Activated CD4-positive, alpha-beta T cell treated with anti-CD3 and anti-CD28 coated beads for 36 hours (primary cell): ENCODE data around the gene WIF1. TPM values are rescaled to one million over a fixed set of nuclear protein-coding genes. Genes with fewer than 3 reads are reported as not detected.
A peak's percentile ranks its signal among the peaks of the same experiment; 100 is the strongest.

ENCODE experiments used
- ATAC-seq: fragments of 200-7000 bp; cut with Tn5 transposase; one replicate; pipeline ENCODE4 v1.10.0; 2021; ENCODE audit warnings: mild to moderate bottlenecking, moderate library complexity
- CTCF ChIA-PET: fragments of 350-600 bp; sonication (Branson Sonifier 250); formaldehyde crosslinking; loops from one replicate; lab custom pipeline; 2021; ENCODE audit warnings: antibody characterized with exemption; lab: Charles Lee
- POLR2A ChIA-PET: fragments of 350-600 bp; sonication (Branson Sonifier 250); formaldehyde crosslinking; loops from one replicate; lab custom pipeline; 2021; ENCODE audit warnings: antibody characterized with exemption, inconsistent platforms; lab: Charles Lee
- DNase-seq: peaks from one replicate; pipeline ENCODE4 v3.0.0-alpha.2; 2020
- H3K27ac Mint-ChIP-seq: one replicate; pipeline ENCODE4 v1.8.0; 2021; ENCODE audit warnings: mixed read lengths
- H3K27me3 Mint-ChIP-seq: one replicate; pipeline ENCODE4 v1.8.0; 2021; ENCODE audit warnings: mixed read lengths
- H3K36me3 Mint-ChIP-seq: one replicate; pipeline ENCODE4 v1.8.0; 2021; ENCODE audit warnings: low read depth, mixed read lengths
- H3K4me1 Mint-ChIP-seq: one replicate; pipeline ENCODE4 v1.8.0; 2021; ENCODE audit warnings: mixed read lengths
- H3K4me3 Mint-ChIP-seq: one replicate; pipeline ENCODE4 v1.8.0; 2021; ENCODE audit warnings: mild to moderate bottlenecking, moderate library complexity, mixed read lengths
- H3K9me3 Mint-ChIP-seq: one replicate; pipeline ENCODE4 v1.8.0; 2021; ENCODE audit warnings: low read depth, mixed read lengths
- intact Hi-C, 2 experiments: fragments of 100-400 bp; cut with DNase I in 1 of 2; cut with micrococcal nuclease in 1 of 2; formaldehyde crosslinking; loops; one replicate each; pipeline versions ENCODE4 v1.14.2 to v1.15.1; 2022 to 2024; cut with DNase I, micrococcal nuclease
- total RNA-seq, 2 experiments: library from RNA; stranded (reverse); gene quantifications; one replicate each; pipeline ENCODE4 v1.2.3, GENCODE V29; 2021

Gene WIF1
- total RNA-seq, 2 experiments from 2014 or later: not detected

DNA sequence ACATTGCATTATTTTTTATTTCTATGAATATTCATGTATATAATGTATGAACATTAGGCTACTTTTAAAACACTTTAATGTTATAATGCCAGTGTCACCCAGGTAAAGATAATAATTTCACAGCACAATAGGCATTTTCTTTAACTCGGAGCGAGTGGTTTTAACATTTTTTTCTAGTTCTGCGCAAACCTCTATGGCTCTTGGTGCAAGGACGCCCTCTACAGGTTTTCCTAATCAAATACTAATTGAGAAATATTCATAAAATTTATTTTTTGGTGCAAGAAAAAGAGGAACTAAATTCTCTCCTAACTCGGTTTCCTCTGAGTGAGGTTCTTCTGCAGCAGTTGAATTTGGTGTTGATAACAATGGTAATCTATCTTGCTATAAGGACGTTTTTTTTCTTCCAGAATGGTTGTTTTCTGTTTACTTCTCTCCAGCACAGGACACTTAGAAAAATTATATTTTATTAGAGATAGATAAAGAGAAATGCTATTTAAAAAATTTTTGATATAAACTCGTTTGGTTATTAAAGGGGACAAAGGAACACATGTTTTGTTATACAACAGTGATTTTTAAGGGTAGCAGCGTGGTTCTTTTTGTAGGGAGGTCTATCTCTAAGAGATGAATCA lies 2.4 kb upstream of the WIF1 start:
- ATAC-seq: no peak
- Mint-ChIP-seq H3K4me1 (peaks cover 6% of the 10 kb centered on the region), H3K27ac (no peak overlapping the region), H3K4me3 (no peak overlapping the region), H3K9me3 (no peaks in the 10 kb centered on the region), H3K27me3 (peaks cover 21% of the 10 kb centered on the region), H3K36me3 (no peaks in the 10 kb centered on the region)
- POLR2A ChIA-PET: no interaction called here
- CTCF ChIA-PET: interaction anchor here (0.7 to 3.9 kb wide), 16 partner anchors 11 to 328 kb away, joined by 3 to 20 read pairs (median 4); no protein-coding TSS in a partner anchor
- intact Hi-C loops: loop anchor here (1.0 to 5.0 kb wide), 7 partner anchors 49 to 327 kb away; no protein-coding TSS in a partner anchor
- peak; percentile 49 for DNase-seq

DNA sequence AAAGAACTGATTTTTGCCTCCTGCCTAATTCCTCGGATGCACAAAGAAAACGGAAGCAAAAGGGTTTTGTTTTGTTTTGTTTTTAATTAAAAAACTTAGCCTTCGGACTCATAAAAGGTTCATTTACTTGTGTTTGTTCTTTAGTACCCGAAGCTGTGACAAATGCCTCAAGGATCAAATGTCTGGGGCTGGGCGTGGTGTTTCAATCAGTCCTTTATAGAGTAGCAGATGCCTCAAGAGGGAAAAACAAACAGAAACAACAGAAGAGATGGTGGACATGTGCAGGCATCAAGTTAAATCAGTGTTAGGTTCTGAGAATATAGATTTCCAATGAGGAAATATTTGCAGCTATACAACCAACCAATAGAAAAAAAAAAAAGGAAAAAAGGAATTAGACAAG lies 1.6 kb upstream of the WIF1 start:
- CTCF ChIA-PET: interaction anchor here (0.7 to 3.9 kb wide), 12 partner anchors 11 to 327 kb away, joined by 3 to 15 read pairs (median 4); no protein-coding TSS in a partner anchor

DNA sequence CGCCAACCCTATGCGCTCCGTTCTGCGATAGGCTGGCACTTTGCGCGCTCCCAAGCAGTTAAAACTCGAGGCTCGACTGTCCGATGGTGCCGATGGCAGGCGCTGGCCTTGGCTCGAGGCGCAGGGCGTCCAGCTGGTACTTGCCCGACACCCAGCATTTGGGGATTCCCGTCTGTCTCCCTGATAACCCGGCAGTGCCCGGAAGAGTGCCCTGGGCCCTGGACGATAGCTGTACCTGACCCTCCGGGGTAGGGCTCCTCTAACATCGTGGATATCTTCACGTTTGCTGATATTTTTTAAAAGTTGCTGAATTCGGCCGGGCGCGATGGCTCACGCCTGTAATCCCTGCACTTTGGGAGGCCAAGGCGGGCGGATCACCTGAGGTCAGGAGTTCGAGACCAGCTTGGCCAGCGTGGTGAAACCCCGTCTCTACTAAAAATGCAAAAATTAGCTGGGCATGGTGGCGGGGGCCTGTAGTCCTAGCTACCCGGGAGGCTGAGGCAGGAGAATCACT lies 908 bp upstream of the WIF1 start:
- Mint-ChIP-seq H3K27me3 (peaks cover 29% of the 10 kb centered on the region), H3K36me3 (no peaks in the 10 kb centered on the region), H3K4me3 (no peak overlapping the region), H3K27ac (no peak overlapping the region), H3K9me3 (no peaks in the 10 kb centered on the region), H3K4me1 (peaks cover 6% of the 10 kb centered on the region)
- DNase-seq (no peak), ATAC-seq (no peak)
- POLR2A ChIA-PET: no interaction called here
- CTCF ChIA-PET: interaction anchor here (1.2 to 3.9 kb wide), 7 partner anchors 11 to 321 kb away, joined by 4 to 15 read pairs (median 11); no protein-coding TSS in a partner anchor
- intact Hi-C loops: loop anchor here (2.0 to 5.0 kb wide), 4 partner anchors 50 to 325 kb away; no protein-coding TSS in a partner anchor

More for the DNA sequence above, 1.6 kb upstream of the WIF1 start:
- Mint-ChIP-seq H3K27me3 (peaks cover 24% of the 10 kb centered on the region), H3K27ac (no peak overlapping the region), H3K4me1 (peaks cover 6% of the 10 kb centered on the region), H3K36me3 (no peaks in the 10 kb centered on the region), H3K4me3 (no peak overlapping the region), H3K9me3 (no peaks in the 10 kb centered on the region)
- intact Hi-C loops: loop anchor here (1.0 to 5.0 kb wide), 7 partner anchors 50 to 326 kb away; no protein-coding TSS in a partner anchor
- DNase-seq (no peak), ATAC-seq (no peak)
- POLR2A ChIA-PET: no interaction called here

DNA sequence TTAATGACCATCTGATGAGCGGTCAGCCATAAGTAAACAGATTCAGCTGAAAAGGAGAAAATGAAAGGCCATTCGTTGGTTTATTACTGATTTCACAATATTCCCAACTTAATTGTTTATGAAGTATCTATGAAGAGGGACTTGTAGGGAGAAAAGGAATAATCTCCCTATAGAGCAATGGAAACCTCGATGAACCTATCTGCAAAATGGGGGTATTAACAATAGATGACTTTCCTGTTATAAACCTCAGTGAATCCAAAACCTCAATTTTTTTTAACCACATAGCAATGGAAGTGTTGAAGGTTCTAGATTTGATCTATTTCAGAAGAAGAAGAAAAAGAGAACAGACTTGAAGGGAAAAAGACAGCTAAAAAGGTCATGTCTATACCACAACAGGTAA lies 2.0 kb downstream of the WIF1 start:
- no peaks in the 10 kb centered on the region for H3K9me3 Mint-ChIP-seq
- H3K36me3 Mint-ChIP-seq: no peaks in the 10 kb centered on the region
- ChIA-PET POLR2A (no interaction called here), CTCF (interaction anchor here (0.7 to 1.5 kb wide), 3 partner anchors 10 to 228 kb away, joined by 3 to 5 read pairs (median 3); no protein-coding TSS in a partner anchor)
- no peak overlapping the region for H3K27ac Mint-ChIP-seq
- DNase-seq: no peak
- peaks cover 37% of the 10 kb centered on the region for H3K27me3 Mint-ChIP-seq
- no peak for ATAC-seq
- no peak overlapping the region for H3K4me3 Mint-ChIP-seq
- H3K4me1 Mint-ChIP-seq: peaks cover 6% of the 10 kb centered on the region
- intact Hi-C loops: no loop called here

- intact Hi-C loops: no loop called here
- ATAC-seq: peak; percentile 19
These were observed 7.5 kb downstream of the WIF1 start for GRCh38 chr12:65113621-65114035.

GRCh38 chr12:65106948-65107347 lies 14.2 kb downstream of the WIF1 start:
- Mint-ChIP-seq H3K4me1 (no peaks in the 10 kb centered on the region), H3K27me3 (peaks cover 11% of the 10 kb centered on the region), H3K36me3 (no peaks in the 10 kb centered on the region), H3K4me3 (no peak overlapping the region), H3K27ac (no peak overlapping the region), H3K9me3 (no peaks in the 10 kb centered on the region)
- ChIA-PET CTCF (interaction anchor here (0.7 to 1.3 kb wide), 6 partner anchors 16 to 311 kb away, joined by 3 to 8 read pairs (median 4); no protein-coding TSS in a partner anchor), POLR2A (no interaction called here)
- ATAC-seq (no peak), DNase-seq (no peak)
- intact Hi-C loops: loop anchor here in 1 of 2 experiments (5.0 kb wide), 1 partner anchor 215 kb away; no protein-coding TSS in a partner anchor

More at GRCh38 chr12:65113621-65114035, 7.5 kb downstream of the WIF1 start:
- ChIA-PET POLR2A (no interaction called here), CTCF (no interaction called here)
- Mint-ChIP-seq H3K27me3 (peaks cover 36% of the 10 kb centered on the region), H3K4me3 (no peak overlapping the region), H3K4me1 (no peaks in the 10 kb centered on the region), H3K27ac (no peak overlapping the region), H3K36me3 (no peaks in the 10 kb centered on the region), H3K9me3 (no peaks in the 10 kb centered on the region)
- no peak for DNase-seq

DNA sequence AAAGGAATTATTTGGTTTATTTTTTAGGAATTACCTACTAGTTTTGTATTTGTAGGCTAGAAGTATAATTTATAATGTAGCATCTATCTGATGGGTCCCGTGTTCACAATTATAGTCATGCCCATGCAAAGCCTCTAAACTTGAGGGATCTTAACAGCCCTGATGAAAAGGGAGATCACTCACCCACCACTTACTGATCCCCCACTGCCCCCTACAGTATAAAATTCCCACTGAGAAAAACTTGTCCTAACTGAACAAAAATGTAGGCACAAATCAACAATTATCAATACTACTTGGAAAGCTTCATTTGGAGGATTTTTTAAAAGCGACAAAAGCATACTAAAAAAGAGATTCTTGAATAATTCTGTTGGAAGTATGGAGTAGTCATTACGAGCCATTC lies 21.0 kb downstream of the WIF1 start:
- Mint-ChIP-seq H3K9me3 (no peaks in the 10 kb centered on the region), H3K4me3 (no peak overlapping the region), H3K36me3 (no peaks in the 10 kb centered on the region), H3K4me1 (no peaks in the 10 kb centered on the region), H3K27me3 (peaks cover 17% of the 10 kb centered on the region), H3K27ac (no peak overlapping the region)
- ChIA-PET POLR2A (no interaction called here), CTCF (no interaction called here)
- DNase-seq (no peak), ATAC-seq (no peak)
- intact Hi-C loops: no loop called here

DNA sequence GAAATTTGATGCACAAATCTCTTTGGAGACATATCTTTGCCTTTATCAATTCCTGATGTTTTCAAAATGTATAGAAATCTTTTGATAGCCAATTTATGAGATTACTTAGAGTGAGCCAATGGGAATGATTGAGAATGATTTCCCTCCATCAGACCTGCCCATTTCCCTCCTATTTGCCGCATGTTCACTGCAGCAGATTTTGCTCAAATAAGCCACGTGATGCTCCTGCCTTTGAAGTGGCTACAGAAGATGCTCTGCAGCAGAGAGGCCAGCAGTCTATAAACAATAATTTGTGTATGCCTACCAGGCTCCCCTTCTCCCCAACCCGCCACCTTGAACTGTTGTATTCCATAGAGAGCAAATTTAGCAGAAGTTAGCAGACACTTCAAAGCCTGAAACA lies 21.9 kb downstream of the WIF1 start:
- POLR2A ChIA-PET: no interaction called here
- no peak overlapping the region for H3K27ac Mint-ChIP-seq
- peaks cover 20% of the 10 kb centered on the region for H3K27me3 Mint-ChIP-seq
- H3K4me3 Mint-ChIP-seq: no peak overlapping the region
- H3K9me3 Mint-ChIP-seq: no peaks in the 10 kb centered on the region
- H3K36me3 Mint-ChIP-seq: no peaks in the 10 kb centered on the region
- intact Hi-C loops: no loop called here
- DNase-seq (no peak), ATAC-seq (no peak)
- H3K4me1 Mint-ChIP-seq: no peaks in the 10 kb centered on the region
- CTCF ChIA-PET: interaction anchor here (1.1 kb wide), 1 partner anchor 208 kb away, joined by 3 read pairs; no protein-coding TSS in a partner anchor

DNA sequence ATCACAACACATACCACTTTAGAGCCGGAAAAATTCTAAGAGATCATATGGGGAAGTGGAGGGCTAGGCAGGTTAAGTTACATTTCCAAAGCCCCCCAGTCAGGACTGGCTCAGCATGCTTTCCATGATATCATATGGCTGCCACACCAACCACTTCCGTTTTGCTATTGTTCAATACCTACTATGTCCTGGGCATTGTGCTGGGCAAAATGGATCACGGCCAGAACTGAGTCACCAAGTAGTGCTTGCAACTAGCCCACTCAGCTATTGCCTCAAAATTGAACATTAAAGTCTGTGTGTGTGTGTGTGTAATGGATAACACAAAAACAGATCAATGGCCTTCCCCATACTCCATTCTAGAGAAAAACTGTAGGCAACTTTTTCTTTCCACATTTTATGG lies 22.7 kb downstream of the WIF1 start:
- ChIA-PET CTCF (interaction anchor here (1.1 kb wide), 1 partner anchor 207 kb away, joined by 3 read pairs; no protein-coding TSS in a partner anchor), POLR2A (no interaction called here)
- Mint-ChIP-seq H3K27ac (no peak overlapping the region), H3K36me3 (no peaks in the 10 kb centered on the region), H3K27me3 (peaks cover 25% of the 10 kb centered on the region), H3K9me3 (no peaks in the 10 kb centered on the region), H3K4me3 (no peak overlapping the region), H3K4me1 (no peaks in the 10 kb centered on the region)
- intact Hi-C loops: no loop called here
- ATAC-seq: no peak
- DNase-seq: no peak

GRCh38 chr12:65094722-65095121 lies 26.4 kb downstream of the WIF1 start:
- Mint-ChIP-seq H3K9me3 (no peaks in the 10 kb centered on the region), H3K36me3 (no peaks in the 10 kb centered on the region), H3K27me3 (peaks cover 26% of the 10 kb centered on the region), H3K4me3 (no peak overlapping the region), H3K27ac (no peak overlapping the region), H3K4me1 (no peaks in the 10 kb centered on the region)
- DNase-seq (no peak), ATAC-seq (no peak)
- ChIA-PET CTCF (interaction anchor here (1.1 kb wide), 1 partner anchor 32 kb away, joined by 3 read pairs; no protein-coding TSS in a partner anchor), POLR2A (no interaction called here)
- intact Hi-C loops: no loop called here

- Mint-ChIP-seq H3K4me3 (no peak overlapping the region), H3K27me3 (peaks cover 21% of the 10 kb centered on the region), H3K27ac (no peak overlapping the region), H3K4me1 (no peaks in the 10 kb centered on the region), H3K9me3 (no peaks in the 10 kb centered on the region), H3K36me3 (no peaks in the 10 kb centered on the region)
- ATAC-seq: no peak
- ChIA-PET POLR2A (no interaction called here), CTCF (no interaction called here)
- no peak for DNase-seq
- intact Hi-C loops: no loop called here
These were observed 27.5 kb downstream of the WIF1 start for GRCh38 chr12:65093606-65094005.
